Loucy (cell line): ENCODE results near the gene SCUBE2.
"Not testable (repeated sequence)": the region's sequence is repeated elsewhere in the genome, so short reads cannot be mapped to it uniquely, and the experiment has no call there.

ENCODE experiments used
- H2AFZ ChIP-seq: fragments of 200-600 bp; sonication (generic); 2 replicates; pipeline ENCODE4 v1.6.0; 2016; ENCODE audit warnings: antibody characterized with exemption, mild to moderate bottlenecking, low read length, moderate library complexity
- H3F3A ChIP-seq: fragments of 200-600 bp; 2 replicates; pipeline ENCODE4 v1.6.0; 2016; ENCODE audit warnings: antibody characterized with exemption, low read depth, mild to moderate bottlenecking
- H3K27me3 ChIP-seq: fragments of 200-600 bp; sonication (generic); 2 replicates; pipeline ENCODE4 v1.6.1; 2014; ENCODE audit warnings: low read length, mild to moderate bottlenecking; ENCODE audit not compliant: insufficient read depth, poor library complexity, severe bottlenecking
- H3K36me3 ChIP-seq: fragments of 200-600 bp; sonication (generic); 2 replicates; pipeline ENCODE4 v1.6.1; 2016; ENCODE audit warnings: low read length; ENCODE audit not compliant: insufficient read depth
- H3K4me1 ChIP-seq: fragments of 200-600 bp; sonication (generic); 2 replicates; pipeline ENCODE4 v1.5.1; 2014; ENCODE audit warnings: low read length, mild to moderate bottlenecking; ENCODE audit not compliant: insufficient read depth, poor library complexity, severe bottlenecking
- H3K4me2 ChIP-seq: fragments of 200-600 bp; sonication (generic); 2 replicates; pipeline ENCODE4 v1.6.0; 2014; ENCODE audit warnings: antibody characterized with exemption, low read length, low read depth, mild to moderate bottlenecking; ENCODE audit not compliant: poor library complexity, severe bottlenecking
- H3K4me3 ChIP-seq: fragments of 200-600 bp; sonication (generic); 2 replicates; pipeline ENCODE4 v1.5.1; 2014; ENCODE audit warnings: low read length, mild to moderate bottlenecking, mixed read lengths; ENCODE audit not compliant: poor library complexity, severe bottlenecking
- H3K79me2 ChIP-seq: fragments of 200-600 bp; sonication (generic); 2 replicates; pipeline ENCODE4 v1.6.1; 2014; ENCODE audit warnings: low read length; ENCODE audit not compliant: insufficient read depth
- H3K9ac ChIP-seq: fragments of 200-600 bp; sonication (generic); 2 replicates; pipeline ENCODE4 v1.6.0; 2014; ENCODE audit warnings: mild to moderate bottlenecking, low read depth, low read length, moderate library complexity; ENCODE audit not compliant: poor library complexity, severe bottlenecking
- H3K9me2 ChIP-seq: fragments of 200-600 bp; sonication (generic); replicated peaks from 2 replicates; pipeline ENCODE4 v1.6.1; 2016; ENCODE audit warnings: low read depth, low read length, mixed read lengths
- H3K9me3 ChIP-seq: fragments of 200-600 bp; sonication (generic); 2 replicates; pipeline ENCODE4 v1.6.1; 2014; ENCODE audit warnings: mild to moderate bottlenecking, antibody characterized with exemption, low read length, low read depth; ENCODE audit not compliant: insufficient read depth
- H4K20me1 ChIP-seq: fragments of 200-600 bp; sonication (generic); 2 replicates; pipeline ENCODE4 v1.6.0; 2014; ENCODE audit warnings: antibody characterized with exemption, low read length, mild to moderate bottlenecking; ENCODE audit not compliant: insufficient read depth, poor library complexity, severe bottlenecking
- CTCF ChIP-seq: fragments of 200-600 bp; sonication (generic); conservative IDR thresholded peaks from 2 replicates; pipeline ENCODE4 v1.5.1; 2014; ENCODE audit warnings: mild to moderate bottlenecking, antibody characterized with exemption, low read length
- EZH2phosphoT487 ChIP-seq: fragments of 200-600 bp; IDR thresholded peaks from 2 replicates; pipeline ENCODE4 v1.6.1; 2018; ENCODE audit warnings: antibody characterized with exemption, mild to moderate bottlenecking, moderate library complexity, borderline replicate concordance

SCUBE2 gene

GRCh38 chr11:8985462-8985861, 105.9 kb downstream of the SCUBE2 start:
- H3F3A ChIP-seq, result no peaks in the 10 kb centered on the region
- H3K36me3 ChIP-seq, result no peaks in the 10 kb centered on the region
- H3K79me2 ChIP-seq, result no peaks in the 10 kb centered on the region
- H4K20me1 ChIP-seq, result no peaks in the 10 kb centered on the region
- no peaks in the 10 kb centered on the region for H3K9me3 ChIP-seq
- H3K4me3 ChIP-seq, result no peak overlapping the region
- H3K4me2 ChIP-seq, result no peak overlapping the region
- H3K9ac ChIP-seq, result no peak overlapping the region
- no peaks in the 10 kb centered on the region for H3K27me3 ChIP-seq
- TF ChIP-seq CTCF, result no peak
- TF ChIP-seq EZH2phosphoT487, result no peak
- H3K4me1 ChIP-seq, result no peaks in the 10 kb centered on the region
- H3K9me2 ChIP-seq, result no peaks in the 10 kb centered on the region
- H2AFZ ChIP-seq, result no peak overlapping the region

GRCh38 chr11:8983552-8983951, 107.8 kb downstream of the SCUBE2 start:
- H3K4me3 ChIP-seq, result no peak overlapping the region
- H3K9me3 ChIP-seq, result no peaks in the 10 kb centered on the region
- no peak overlapping the region for H2AFZ ChIP-seq
- no peaks in the 10 kb centered on the region for H3F3A ChIP-seq
- no peak for TF ChIP-seq EZH2phosphoT487
- H4K20me1 ChIP-seq, result no peaks in the 10 kb centered on the region
- no peak overlapping the region for H3K9ac ChIP-seq
- H3K79me2 ChIP-seq, result no peaks in the 10 kb centered on the region
- H3K27me3 ChIP-seq, result no peaks in the 10 kb centered on the region
- H3K36me3 ChIP-seq, result no peaks in the 10 kb centered on the region
- no peaks in the 10 kb centered on the region for H3K4me1 ChIP-seq
- H3K9me2 ChIP-seq, result no peaks in the 10 kb centered on the region
- no peak overlapping the region for H3K4me2 ChIP-seq

- Histone ChIP-seq H4K20me1 (no peaks in the 10 kb centered on the region), H3F3A (no peaks in the 10 kb centered on the region), H3K27me3 (no peaks in the 10 kb centered on the region), H3K4me2 (no peak overlapping the region), H3K79me2 (no peaks in the 10 kb centered on the region), H3K9me3 (no peaks in the 10 kb centered on the region), H3K4me3 (no peak overlapping the region), H3K4me1 (no peaks in the 10 kb centered on the region), H3K36me3 (no peaks in the 10 kb centered on the region), H3K9ac (no peak overlapping the region), H3K9me2 (no peaks in the 10 kb centered on the region), H2AFZ (no peak overlapping the region)
- TF ChIP-seq EZH2phosphoT487 (no peak), CTCF (no peak)
Measured at GRCh38 chr11:8980485-8980884, 110.9 kb downstream of the SCUBE2 start.

- H3K79me2 ChIP-seq, H3K36me3 ChIP-seq, H3K9me3 ChIP-seq, H4K20me1 ChIP-seq, H3K4me3 ChIP-seq, H3F3A ChIP-seq, H2AFZ ChIP-seq, H3K9ac ChIP-seq, H3K4me1 ChIP-seq, H3K4me2 ChIP-seq, H3K27me3 ChIP-seq, H3K9me2 ChIP-seq: not testable (repeated sequence)
Measured at GRCh38 chr11:8979365-8979764, 112.0 kb downstream of the SCUBE2 start.
